Parietal lobe (tissue), 1 donor: ENCODE measurements around the gene BLCAP. TPM values are rescaled to one million over a fixed set of nuclear protein-coding genes. Genes with fewer than 3 reads are reported as not detected.

Experiments used
- total RNA-seq: library from RNA; depleted of rRNA; stranded (reverse); fragments of >200 nt; gene quantifications from one replicate; pipeline ENCODE4 v1.2.3, GENCODE V29; 2014

Gene BLCAP
- total RNA-seq: 98.6 TPM

GRCh38 chr20:37527638-37528445 is at the start of gene BLCAP:
Gene BLCAP (minus strand): TSS chr20:37527876. CDS start chr20:37519174, 8,702 bp downstream.

GRCh38 chr20:37521061-37521771 is 6.5 kb downstream of the BLCAP start, which contains the start of gene NNAT:
Gene NNAT (plus strand): TSS chr20:37521250. CDS start chr20:37521332, 82 bp downstream.

Other genes with a start within 250 kb of the BLCAP start
- 13.1 TPM for gene MANBAL, start 238.2 kb downstream of the BLCAP start, total RNA-seq
- gene SRC, start 181.7 kb downstream of the BLCAP start, total RNA-seq: 34.4 TPM
- gene NNAT, start 6.6 kb downstream of the BLCAP start, total RNA-seq: 333 TPM
- 30.7 TPM for gene CTNNBL1, start 166.2 kb upstream of the BLCAP start, total RNA-seq